Measurements from ENCODE around the gene MAFB.

- TF ChIP-seq CTCF (IDR thresholded peaks at IDR 0.05) = no peak
- no peak for TF ChIP-seq POLR2AphosphoS5 (IDR thresholded peaks at IDR 0.05)
These were observed 21.6 kb upstream of the MAFB start for GRCh38 chr20:40710603-40711002.
